HG03442 (cell line): ENCODE measurements around the gene FMN1.

Experiments
- ATAC-seq: cut with Tn5 transposase; IDR thresholded peaks from one replicate; pipeline ENCODE4 v1.9.1; 2021; ENCODE audit warnings: mild to moderate bottlenecking, moderate library complexity; ENCODE audit not compliant: unreplicated experiment

FMN1 gene

GRCh38 chr15:33021806-33022389, 172.6 kb downstream of the FMN1 start:
- ATAC-seq = no peak

- ATAC-seq = no peak
These were observed 175.0 kb downstream of the FMN1 start for GRCh38 chr15:33019354-33019981.

- no peak for ATAC-seq
These were observed 178.0 kb downstream of the FMN1 start for GRCh38 chr15:33016405-33017024.

DNA sequence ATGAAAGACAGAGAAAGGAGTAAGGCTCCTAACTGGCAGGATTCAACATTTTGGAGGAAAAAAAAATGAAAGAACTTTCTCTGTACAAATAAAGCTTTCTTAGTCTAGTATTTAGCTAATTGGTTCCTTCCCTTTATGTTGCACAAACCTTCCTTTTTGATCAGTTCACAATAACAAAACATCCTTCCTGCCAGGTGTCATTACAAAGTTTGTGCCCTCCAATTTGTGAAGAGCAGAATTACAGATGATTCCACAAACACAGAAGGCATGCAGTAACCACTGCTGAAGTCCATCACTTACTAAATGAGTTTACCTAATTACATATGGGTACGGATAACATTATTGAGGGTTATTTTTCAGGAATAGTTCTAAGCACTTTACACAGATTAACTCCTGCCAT, 179.9 kb downstream of the FMN1 start:
- ATAC-seq = no peak

DNA sequence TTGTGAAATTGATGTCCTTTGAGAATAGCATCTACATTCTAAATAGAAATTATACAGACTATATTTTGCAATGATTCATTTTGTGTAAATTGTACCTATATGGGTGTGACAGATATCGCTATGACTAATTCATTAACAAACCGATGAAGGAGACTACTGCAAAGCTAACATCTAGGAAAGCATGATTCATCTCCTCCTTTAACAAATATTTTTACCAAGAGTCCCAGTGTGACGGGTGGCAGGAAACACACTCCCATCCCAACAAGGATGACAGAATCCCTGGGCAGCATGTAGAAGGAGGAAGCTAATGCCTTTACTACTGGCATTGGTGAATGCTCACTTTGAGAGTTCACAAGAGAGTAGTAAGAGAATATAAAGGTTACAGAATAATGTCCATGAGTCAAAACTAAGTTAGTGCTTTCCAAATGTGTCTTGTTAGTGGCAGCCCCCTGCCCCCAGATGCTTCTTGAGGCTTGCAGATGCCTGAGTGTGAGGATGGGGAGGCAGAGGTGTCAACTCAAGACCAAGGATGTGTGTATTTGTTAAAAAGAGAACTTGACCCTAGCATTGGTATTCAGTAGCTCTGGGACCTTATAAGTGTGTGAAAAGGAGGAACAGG, 180.6 kb downstream of the FMN1 start:
- no peak for ATAC-seq

DNA sequence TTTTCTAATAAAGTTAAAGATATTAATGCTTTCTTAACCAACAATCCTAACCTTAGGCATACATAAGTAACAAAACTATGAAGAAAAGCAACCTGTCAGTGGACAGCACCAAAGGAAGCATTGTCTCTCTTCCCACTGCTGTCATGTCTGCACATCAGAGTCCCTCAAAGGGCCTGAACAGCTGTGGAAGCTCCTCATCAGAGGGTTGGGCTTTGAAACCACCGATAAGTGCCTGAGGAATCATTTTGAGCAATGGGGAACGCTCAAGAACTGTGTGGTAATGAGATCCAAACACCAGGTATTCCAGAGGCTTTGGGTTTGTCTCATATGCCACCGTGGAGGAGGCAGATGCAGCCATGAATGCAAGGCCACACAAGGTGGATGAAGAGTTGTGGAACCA, 182.5 kb downstream of the FMN1 start:
- ATAC-seq = no peak

- ATAC-seq = no peak
These were observed 184.9 kb downstream of the FMN1 start for GRCh38 chr15:33009603-33010002.

DNA sequence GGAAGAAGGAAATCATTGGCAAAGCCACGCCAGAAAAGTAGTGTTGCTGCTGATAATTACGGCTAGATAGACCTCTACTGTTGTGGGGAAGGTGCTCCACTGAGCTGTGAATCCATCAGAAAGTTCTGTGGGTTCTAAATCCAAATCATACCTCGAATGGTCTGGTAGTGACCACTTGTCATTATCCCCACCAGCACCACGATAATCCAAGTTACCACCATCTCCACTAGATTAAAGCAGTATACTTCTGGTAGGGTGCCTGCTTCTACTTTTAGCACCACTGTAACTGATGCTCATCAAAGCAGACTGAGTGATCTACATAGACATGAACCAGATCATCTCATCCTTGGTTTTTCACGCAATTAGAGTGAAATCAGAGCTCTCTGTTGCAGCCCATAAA, 185.5 kb downstream of the FMN1 start:
- ATAC-seq = no peak

DNA sequence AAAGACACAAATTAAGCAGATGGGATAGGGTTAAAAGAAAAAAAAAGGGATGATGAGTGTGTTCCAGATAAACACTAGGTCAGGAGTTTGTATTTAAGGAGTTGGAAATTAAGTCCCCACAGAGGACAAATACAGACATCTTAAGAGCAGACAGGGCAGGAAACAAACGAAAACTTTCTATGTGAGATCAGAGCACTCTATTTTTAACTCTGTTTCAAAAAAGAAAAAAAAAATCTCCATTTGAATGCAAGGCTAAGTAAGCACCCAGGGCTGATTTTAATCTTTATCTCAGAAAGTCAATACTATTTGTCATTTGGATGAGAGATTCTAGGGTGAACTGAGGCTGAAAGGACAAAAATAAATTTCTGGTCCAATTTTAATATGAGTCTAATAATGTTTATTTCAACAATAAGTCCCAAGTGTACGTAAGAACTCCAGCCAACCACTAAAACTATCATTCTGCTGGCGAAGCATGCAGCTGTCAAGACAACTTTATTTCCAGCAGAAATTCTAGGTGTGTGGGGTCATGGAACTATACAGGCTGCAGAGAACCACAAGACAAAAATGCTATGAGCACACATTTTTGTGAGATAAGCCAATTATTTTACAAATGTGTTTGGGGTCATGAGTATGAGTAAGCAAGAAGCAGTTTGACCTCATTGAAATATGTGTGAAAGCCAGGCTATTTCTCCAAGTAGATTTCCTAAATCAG, 186.1 kb downstream of the FMN1 start:
- no peak for ATAC-seq

DNA sequence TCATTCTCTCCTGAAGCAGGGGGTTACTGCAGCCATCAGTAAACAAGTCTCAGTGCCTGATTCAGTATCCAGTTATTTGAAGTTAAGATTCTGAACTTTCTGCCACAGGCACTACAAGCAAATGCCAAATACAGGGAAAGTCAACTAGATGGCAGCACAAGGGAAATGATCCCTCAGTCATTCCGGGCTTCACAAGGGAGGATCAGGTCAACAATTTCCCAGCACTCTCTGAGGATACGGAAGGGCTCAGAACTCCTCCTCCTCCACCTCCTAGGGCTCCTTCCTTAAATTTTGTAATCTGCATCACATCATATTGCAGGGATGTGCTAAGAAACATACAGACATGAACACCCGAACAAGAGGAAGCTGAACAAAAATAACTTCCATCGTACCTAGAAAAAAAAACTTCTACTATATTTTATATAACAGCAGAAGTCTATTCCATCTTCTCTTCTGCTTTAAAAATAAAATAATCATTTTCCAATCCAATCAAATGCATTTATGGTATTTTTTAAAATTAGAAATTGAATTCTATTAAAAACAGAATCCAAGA, 187.1 kb downstream of the FMN1 start:
- no peak for ATAC-seq

DNA sequence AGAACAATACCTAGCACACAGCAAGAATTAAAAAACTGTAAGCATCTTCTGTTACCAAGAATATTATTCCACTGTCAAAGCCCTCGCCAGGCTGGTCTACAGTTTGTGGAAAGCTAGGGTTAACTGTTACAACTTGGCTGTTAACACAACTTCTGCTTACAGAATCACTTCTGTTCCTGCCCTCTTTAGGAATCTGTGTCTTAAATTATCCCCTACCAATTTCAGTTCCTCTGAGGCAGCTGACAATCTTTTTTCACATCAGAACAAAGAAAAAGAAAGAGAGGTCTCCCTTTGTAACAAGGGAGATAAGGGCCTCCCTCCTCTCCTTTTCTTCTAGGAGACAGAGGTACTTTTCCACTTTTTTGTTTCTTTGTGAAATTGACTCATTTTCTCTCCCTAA, 188.9 kb downstream of the FMN1 start:
- no peak for ATAC-seq

GRCh38 chr15:33001926-33002325, 192.6 kb downstream of the FMN1 start:
- no peak for ATAC-seq

- ATAC-seq = no peak
These were observed 195.4 kb downstream of the FMN1 start for GRCh38 chr15:32998979-32999672.

DNA sequence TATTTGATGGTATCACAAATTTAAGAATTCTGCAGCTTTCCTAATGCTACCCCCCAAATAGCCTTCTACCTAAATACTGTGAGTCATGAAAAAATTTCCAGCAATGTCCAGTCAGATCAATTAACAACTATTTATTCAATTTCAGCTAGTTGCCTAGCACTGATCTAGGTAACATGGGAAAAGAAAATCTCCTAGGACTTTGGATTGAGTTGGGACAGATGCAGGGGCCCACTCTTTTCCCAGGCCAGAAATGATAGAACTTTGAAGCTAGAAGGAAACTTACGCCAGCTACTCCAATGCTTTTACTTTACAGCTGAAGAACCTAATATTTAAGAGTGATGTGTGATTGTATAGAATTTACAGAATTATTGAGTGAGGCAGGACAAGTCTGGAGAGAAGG, 196.3 kb downstream of the FMN1 start:
- no peak for ATAC-seq

- ATAC-seq = no peak
These were observed 199.6 kb downstream of the FMN1 start for GRCh38 chr15:32994810-32995424.

DNA sequence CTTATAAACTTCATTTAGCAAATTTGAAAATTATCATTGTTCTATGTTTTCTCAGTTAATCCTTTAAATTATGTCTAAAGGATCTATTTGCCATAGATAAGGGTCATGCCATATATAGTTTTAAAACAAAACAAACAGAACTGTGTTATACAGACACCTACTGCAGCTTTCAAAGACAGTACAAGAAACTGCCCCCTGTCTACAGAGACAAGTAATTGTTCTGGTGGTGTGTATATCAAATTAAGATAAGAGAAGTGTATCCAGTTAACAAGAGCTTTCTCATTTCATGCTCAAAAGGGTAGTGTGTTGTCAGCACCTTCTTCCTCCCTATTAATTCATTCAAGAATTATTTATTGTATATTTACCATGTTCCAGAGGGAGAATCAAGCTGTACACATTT, 201.2 kb downstream of the FMN1 start:
- no peak for ATAC-seq

- no peak for ATAC-seq
These were observed 202.8 kb downstream of the FMN1 start for GRCh38 chr15:32991619-32992111.

DNA sequence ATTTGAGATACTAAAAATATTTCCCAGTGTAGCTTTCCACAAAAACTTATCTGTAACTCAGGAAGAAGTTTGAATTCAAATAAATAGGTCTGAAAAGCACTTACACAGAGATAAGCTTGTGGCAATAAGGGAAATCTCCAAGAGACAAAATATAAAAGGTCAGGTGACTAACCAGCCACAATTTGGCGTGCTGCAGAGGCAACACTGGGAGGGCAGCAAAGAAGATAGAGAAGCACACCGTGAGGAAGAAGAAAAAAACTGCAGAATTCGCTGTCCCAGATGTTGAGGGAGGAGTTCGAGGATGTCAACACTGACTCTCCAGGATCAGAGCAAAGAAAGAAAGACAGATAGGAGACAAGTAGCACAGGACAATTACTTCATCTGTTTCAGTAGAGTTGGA, 204.4 kb downstream of the FMN1 start:
- ATAC-seq = no peak

GRCh38 chr15:32987067-32987466, 207.4 kb downstream of the FMN1 start:
- ATAC-seq = no peak

- ATAC-seq = no peak
These were observed 208.4 kb downstream of the FMN1 start for GRCh38 chr15:32986147-32986546.
